ENCODE data around the gene FANCC.

DNA sequence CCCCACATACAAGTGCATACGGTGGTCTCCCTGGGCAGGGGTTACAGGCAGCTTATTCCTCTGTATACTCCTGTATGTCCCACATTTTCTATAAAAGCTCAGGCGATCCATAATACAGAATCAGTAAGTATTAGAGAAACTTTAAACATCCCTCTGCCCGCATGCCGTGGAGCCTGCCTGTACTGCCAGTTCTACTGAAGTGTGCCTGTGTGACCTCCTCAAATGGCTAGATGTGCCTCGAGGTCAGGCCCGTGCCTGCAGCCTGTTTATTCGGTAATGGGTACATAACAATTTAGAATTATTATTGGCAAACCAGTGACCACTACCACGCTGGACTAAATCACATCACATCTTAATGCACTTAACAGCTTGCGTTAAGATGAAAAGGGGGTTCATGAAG lies 190.8 kb downstream of the FANCC start:
- TF ChIP-seq, protein P1, sequence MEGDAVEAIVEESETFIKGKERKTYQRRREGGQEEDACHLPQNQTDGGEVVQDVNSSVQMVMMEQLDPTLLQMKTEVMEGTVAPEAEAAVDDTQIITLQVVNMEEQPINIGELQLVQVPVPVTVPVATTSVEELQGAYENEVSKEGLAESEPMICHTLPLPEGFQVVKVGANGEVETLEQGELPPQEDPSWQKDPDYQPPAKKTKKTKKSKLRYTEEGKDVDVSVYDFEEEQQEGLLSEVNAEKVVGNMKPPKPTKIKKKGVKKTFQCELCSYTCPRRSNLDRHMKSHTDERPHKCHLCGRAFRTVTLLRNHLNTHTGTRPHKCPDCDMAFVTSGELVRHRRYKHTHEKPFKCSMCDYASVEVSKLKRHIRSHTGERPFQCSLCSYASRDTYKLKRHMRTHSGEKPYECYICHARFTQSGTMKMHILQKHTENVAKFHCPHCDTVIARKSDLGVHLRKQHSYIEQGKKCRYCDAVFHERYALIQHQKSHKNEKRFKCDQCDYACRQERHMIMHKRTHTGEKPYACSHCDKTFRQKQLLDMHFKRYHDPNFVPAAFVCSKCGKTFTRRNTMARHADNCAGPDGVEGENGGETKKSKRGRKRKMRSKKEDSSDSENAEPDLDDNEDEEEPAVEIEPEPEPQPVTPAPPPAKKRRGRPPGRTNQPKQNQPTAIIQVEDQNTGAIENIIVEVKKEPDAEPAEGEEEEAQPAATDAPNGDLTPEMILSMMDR (conservative IDR thresholded peaks at IDR 0.05) = no peak
- TF ChIP-seq EZH2 (IDR thresholded peaks at IDR 0.05; ENCODE audit: low read depth) = no peak
